Femur (tissue), 1 donor: ENCODE results near the gene KLHDC2.
"Not testable (repeated sequence)": the region's sequence is repeated elsewhere in the genome, so short reads cannot be mapped to it uniquely, and the experiment has no call there.

Experiments used
- DNase-seq: peaks from one replicate; pipeline ENCODE4 v3.0.0-alpha.2; 2017

Gene KLHDC2

DNA sequence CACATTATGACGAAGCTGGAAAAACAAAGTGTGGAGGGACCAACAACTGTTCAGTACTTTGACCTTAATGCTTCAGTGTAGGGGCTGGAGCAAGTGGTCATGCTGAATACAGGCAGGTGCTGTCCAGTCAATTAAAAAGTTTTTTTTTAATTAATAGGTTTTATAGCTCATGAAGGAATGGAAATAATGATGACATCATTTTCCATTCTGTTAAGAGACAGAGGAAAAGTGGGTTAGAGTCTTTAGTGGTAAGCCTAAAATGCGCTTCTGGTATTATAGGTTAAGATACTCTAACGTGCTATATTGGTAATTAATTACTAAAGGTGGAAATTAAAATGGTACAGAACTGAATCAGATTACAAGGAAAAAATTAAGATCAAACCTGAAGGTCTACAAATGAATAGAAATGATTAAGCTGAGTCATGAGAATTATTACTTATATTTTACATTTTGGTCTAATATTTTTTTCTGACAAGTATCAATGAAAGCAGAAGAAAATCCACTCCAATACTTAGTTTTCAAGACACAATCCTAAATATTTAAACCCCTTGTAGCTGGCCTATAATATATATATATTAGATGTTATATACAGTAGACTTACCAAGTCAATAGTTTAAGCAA lies 15.6 kb downstream of the KLHDC2 start:
- no peak for DNase-seq

- no peak for DNase-seq
Observed at GRCh38 chr14:49786315-49786714, 18.4 kb downstream of the KLHDC2 start.

- no peak for DNase-seq
Observed at GRCh38 chr14:49792618-49793017, 24.7 kb downstream of the KLHDC2 start.

DNA sequence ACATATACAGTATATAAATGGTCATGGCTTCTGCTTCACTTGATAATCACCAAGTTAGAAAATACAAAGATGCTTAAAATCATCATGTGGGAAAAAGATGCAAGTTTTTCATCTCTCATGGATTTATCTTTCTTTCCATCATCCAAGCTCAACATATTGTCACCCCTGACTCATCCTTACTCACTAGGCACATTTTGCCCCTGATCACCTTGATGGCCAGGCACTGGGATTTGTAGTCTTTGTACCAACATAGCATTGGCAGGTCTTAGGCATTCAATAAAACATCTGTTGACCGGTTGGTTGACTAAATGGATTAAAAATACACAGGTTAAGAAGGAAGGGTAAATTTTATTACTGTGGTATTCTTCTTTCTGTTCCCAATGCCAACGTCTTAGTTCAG lies 28.1 kb downstream of the KLHDC2 start:
- DNase-seq: no peak

DNA sequence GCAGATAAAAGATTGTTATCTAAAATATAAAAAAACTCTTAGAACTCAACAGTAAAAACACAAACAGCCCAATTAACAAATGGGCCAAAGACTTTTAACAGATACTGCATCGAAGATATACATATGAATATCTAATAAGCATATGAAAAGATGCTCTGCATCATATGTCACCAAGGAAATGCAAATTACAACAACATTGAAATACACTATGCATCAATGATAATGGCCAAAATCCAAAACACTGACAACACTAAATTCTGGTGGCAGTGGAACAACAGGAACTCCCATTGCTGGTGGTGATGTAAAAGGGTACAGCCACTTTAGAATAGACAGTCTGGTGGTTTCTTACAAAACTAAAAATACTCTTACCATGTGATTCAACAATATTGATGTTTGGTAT lies 40.8 kb downstream of the KLHDC2 start:
- DNase-seq: no peak

DNA sequence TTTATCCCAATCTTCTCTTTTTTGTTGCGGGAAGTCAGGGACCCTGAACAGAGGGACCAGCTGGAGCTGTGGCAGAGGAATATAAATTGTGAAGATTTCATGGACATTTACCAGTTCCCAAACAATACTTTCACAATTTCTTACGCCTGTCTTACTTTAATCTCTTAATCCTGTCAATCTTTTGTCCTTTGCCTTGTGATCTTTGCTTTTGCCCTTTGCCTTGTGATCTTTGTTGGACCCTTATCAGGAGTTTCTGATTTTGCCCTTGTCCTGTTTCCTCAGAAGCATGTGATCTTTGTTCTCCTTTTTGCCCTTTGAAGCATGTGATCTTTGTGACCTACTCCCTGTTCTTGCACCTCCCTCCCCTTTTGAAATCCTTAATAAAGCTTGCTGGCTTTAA lies 48.2 kb downstream of the KLHDC2 start:
- DNase-seq: not testable (repeated sequence)

DNA sequence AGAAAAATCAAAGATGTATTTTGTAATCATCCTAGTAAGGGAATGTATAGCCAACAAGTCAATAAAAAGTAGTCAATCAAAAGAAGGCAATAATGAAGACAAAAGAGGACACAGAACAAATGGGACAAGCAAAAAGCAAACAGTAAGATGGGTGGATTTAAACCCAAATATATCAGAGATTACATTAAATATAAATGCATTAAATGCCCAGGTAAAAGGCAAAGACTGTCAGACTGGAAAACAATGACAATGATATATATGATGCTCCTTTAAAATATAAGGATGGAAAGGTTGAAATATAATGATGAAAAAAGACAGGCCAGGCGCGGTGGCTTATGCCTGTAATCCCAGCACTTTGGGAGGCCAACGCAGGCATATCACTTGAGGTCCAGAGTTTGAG lies 48.9 kb downstream of the KLHDC2 start:
- DNase-seq: no peak

DNA sequence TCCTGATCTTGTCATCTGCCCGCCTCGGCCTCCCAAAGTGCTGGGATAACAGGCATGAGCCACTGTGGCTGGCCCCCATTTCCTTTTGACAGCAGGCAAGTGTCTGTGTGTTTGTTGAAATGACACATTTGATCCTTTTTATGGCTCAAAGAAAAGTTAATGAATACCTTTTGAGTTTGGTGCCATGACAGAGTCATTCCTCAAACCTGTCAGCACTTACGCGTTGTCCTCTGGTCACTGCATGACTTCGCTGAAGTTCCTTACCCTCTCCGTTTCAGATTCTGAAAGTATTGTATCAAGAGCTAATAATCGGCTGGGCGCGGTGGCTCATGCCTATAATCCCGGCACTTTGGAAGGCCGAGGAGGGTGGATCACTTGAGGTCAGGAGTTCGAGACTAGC lies 52.2 kb downstream of the KLHDC2 start:
- no peak for DNase-seq

- no peak for DNase-seq
Observed at GRCh38 chr14:49828640-49829039, 60.7 kb downstream of the KLHDC2 start.
